ENCODE data around the gene OR6S1.

The OR6S1 gene

GRCh38 chr14:20641591-20641990, at the start of gene OR6S1:
TSS of gene OR6S1 (minus strand) at chr14:20641691. CDS start at chr14:20641691, 0 bp downstream.
- DNase-seq, result no peak

GRCh38 chr14:20690848-20691640, 49.6 kb upstream of the OR6S1 start:
- DNase-seq, result peak; percentile 50

- DNase-seq, result no peak
These were observed 46.8 kb upstream of the OR6S1 start, which contains the start of gene ANG for GRCh38 chr14:20688167-20688839. TSS of gene ANG (plus strand) at chr14:20688764. CDS start at chr14:20693565, 4,801 bp downstream.

- DNase-seq, result no peak
These were observed 46.1 kb upstream of the OR6S1 start for GRCh38 chr14:20687362-20688166.

- no peak for DNase-seq
These were observed 45.1 kb upstream of the OR6S1 start for GRCh38 chr14:20686386-20687143.

- no peak for DNase-seq
These were observed 43.4 kb upstream of the OR6S1 start for GRCh38 chr14:20684662-20685456.

- DNase-seq, result peak; percentile 44
These were observed 42.6 kb upstream of the OR6S1 start, which contains the start of gene RNASE4 for GRCh38 chr14:20683891-20684661. TSS of gene RNASE4 (plus strand) at chr14:20684560. CDS start at chr14:20699372, 14,812 bp downstream.

GRCh38 chr14:20683125-20683890, 41.8 kb upstream of the OR6S1 start:
- DNase-seq, result peak; percentile 78

GRCh38 chr14:20682435-20683124, 41.1 kb upstream of the OR6S1 start:
- DNase-seq, result peak; percentile 83

- no peak for DNase-seq
These were observed 40.6 kb upstream of the OR6S1 start for GRCh38 chr14:20682127-20682434.

GRCh38 chr14:20681348-20682126, 40.0 kb upstream of the OR6S1 start:
- peak; percentile 73 for DNase-seq

GRCh38 chr14:20680843-20681347, 39.4 kb upstream of the OR6S1 start:
- DNase-seq, result no peak

GRCh38 chr14:20680363-20680762, 38.9 kb upstream of the OR6S1 start:
- no peak for DNase-seq

- DNase-seq, result no peak
These were observed 38.4 kb upstream of the OR6S1 start for GRCh38 chr14:20679907-20680306.

GRCh38 chr14:20676072-20676471, 34.6 kb upstream of the OR6S1 start:
- DNase-seq, result no peak

GRCh38 chr14:20675669-20676068, 34.2 kb upstream of the OR6S1 start:
- no peak for DNase-seq

GRCh38 chr14:20671597-20672283, 30.2 kb upstream of the OR6S1 start:
- DNase-seq, result no peak

GRCh38 chr14:20668969-20669368, 27.5 kb upstream of the OR6S1 start:
- no peak for DNase-seq
